CD4-positive, alpha-beta memory T cell (primary cell): ENCODE results near the gene EPHB4. TPM values are rescaled to one million over a fixed set of nuclear protein-coding genes. Genes with fewer than 3 reads are reported as not detected.
A peak's percentile ranks its signal among the peaks of the same experiment; 100 is the strongest.

ENCODE experiments used
- CTCF ChIA-PET: fragments of 350-600 bp; sonication (Branson Sonifier 250); formaldehyde crosslinking; loops from one replicate; lab custom pipeline; 2021; ENCODE audit warnings: inconsistent platforms; ENCODE audit not compliant: partially characterized antibody; lab: Charles Lee
- POLR2A ChIA-PET: fragments of 350-600 bp; sonication (Branson Sonifier 250); formaldehyde crosslinking; loops from one replicate; lab custom pipeline; 2021; ENCODE audit not compliant: partially characterized antibody; lab: Charles Lee
- DNase-seq, 5 donors: peaks; one replicate each; pipeline versions ENCODE4 v3.0.0 to v3.0.0-alpha.2; 2020 to 2022; ENCODE audit warnings: mixed read lengths in 1 of 5
- H3K27ac ChIP-seq: one replicate; pipeline ENCODE4 v1.7.0; 2013; ENCODE audit warnings: low read depth, low read length
- H3K27me3 ChIP-seq: 2 replicates; pipeline ENCODE4 v1.7.0; 2013; ENCODE audit warnings: mild to moderate bottlenecking, low read length, moderate library complexity; ENCODE audit not compliant: insufficient read depth
- H3K36me3 ChIP-seq: 2 replicates; pipeline ENCODE4 v1.7.0; 2013; ENCODE audit warnings: mild to moderate bottlenecking, low read length, moderate library complexity; ENCODE audit not compliant: insufficient read depth
- H3K4me1 ChIP-seq: 2 replicates; pipeline ENCODE4 v1.7.0; 2013; ENCODE audit warnings: mild to moderate bottlenecking, low read length, moderate library complexity; ENCODE audit not compliant: insufficient read depth
- H3K4me3 ChIP-seq, 2 donors: one replicate each; pipeline ENCODE4 v1.7.0; 2013; ENCODE audit warnings: low read length in 2 of 2, mild to moderate bottlenecking in 1 of 2
- H3K9me3 ChIP-seq, 2 donors: one replicate each; pipeline ENCODE4 v1.7.0; 2013; ENCODE audit warnings: low read length in 2 of 2, control low read depth in 1 of 2; ENCODE audit not compliant: control insufficient read depth in 1 of 2
- H3K27ac Mint-ChIP-seq, 7 donors: one replicate each; pipeline ENCODE4 v1.8.0; 2020 to 2021; ENCODE audit warnings: mixed read lengths in 7 of 7, mild to moderate bottlenecking in 6 of 7, inconsistent platforms in 3 of 7, moderate library complexity in 3 of 7
- H3K27me3 Mint-ChIP-seq, 2 donors: one replicate each; pipeline ENCODE4 v1.8.0; 2020 to 2021; ENCODE audit warnings: mixed read lengths in 2 of 2
- H3K36me3 Mint-ChIP-seq, 2 donors: one replicate each; pipeline ENCODE4 v1.8.0; 2020 to 2021; ENCODE audit warnings: mixed read lengths in 2 of 2, inconsistent platforms in 1 of 2, mild to moderate bottlenecking in 1 of 2
- H3K4me1 Mint-ChIP-seq, 4 donors: one replicate each; pipeline ENCODE4 v1.8.0; 2020 to 2021; ENCODE audit warnings: mixed read lengths in 4 of 4, mild to moderate bottlenecking in 1 of 4
- H3K4me3 Mint-ChIP-seq, 8 donors: one replicate each; pipeline ENCODE4 v1.8.0; 2020 to 2021; ENCODE audit warnings: mixed read lengths in 8 of 8, mild to moderate bottlenecking in 7 of 8, moderate library complexity in 6 of 8, inconsistent platforms in 3 of 8
- H3K9me3 Mint-ChIP-seq, 8 donors: one replicate each; pipeline ENCODE4 v1.8.0; 2020 to 2021; ENCODE audit warnings: mixed read lengths in 8 of 8, mild to moderate bottlenecking in 5 of 8, inconsistent platforms in 3 of 8, moderate library complexity in 1 of 8
- intact Hi-C: fragments of 100-400 bp; cut with micrococcal nuclease; formaldehyde crosslinking; loops from one replicate; pipeline ENCODE4 v1.15.1; 2023
- polyA plus RNA-seq, 2 donors: library from polyadenylated mRNA; unstranded; fragments of 300-500 nt; fragmentation: Illumina TruSeq; gene quantifications; one replicate each; pipeline ENCODE4 v1.2.3, GENCODE V29; 2021
- total RNA-seq, 2 experiments: library from RNA; stranded (reverse); gene quantifications; one replicate each; pipeline ENCODE4 v1.2.3, GENCODE V29; 2021

The EPHB4 gene
- total and polyA plus RNA-seq, 4 experiments from 2014 or later = 0.08 to 5.2 (median 3.3) TPM; not detected in 1

DNA sequence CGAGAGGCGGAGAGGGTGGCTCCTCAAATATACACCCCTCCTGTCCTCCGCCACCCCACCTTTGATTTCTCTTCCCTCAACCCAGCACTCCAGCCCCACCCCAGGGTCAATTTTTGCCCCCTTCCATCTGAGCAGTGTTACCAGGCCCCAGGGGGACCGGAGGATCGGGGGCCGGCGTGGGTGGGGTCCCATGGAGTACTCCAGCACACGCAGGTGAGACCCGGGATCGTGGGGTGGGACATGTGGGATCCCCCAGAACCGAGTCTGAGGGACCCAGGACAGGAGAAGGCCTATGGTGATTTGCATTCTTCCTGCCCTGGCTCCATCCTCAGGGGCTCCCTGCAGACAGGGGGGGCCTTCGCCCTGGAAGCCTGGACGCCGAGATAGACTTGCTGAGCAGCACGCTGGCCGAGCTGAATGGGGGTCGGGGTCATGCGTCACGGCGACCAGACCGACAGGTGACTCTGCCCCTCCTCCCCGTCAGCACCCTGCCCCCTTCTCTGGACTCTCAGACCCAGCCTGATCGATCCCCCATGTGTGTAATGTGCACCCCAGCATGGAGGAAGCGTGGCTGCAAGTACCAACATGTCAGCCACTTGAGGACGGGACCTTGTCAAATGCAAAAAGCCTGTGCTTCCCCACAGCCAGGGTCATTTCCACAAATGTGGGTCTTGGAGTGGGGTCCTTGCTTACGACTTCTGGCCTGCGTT lies 40.6 kb upstream of the EPHB4 start:
- ChIA-PET POLR2A (no interaction called here), CTCF (interaction anchor here (1.3 kb wide), 1 partner anchor 16 kb away, joined by 5 read pairs; the partner anchor contains the start of gene SLC12A9)
- peak overlapping the region; percentile 59 to 89 (median 81) for H3K27ac Mint-ChIP-seq
- peaks cover 10% of the 10 kb centered on the region for H3K4me1 ChIP-seq
- no peaks in the 10 kb centered on the region for H3K9me3 Mint-ChIP-seq
- H3K4me3 Mint-ChIP-seq = peak overlapping the region; percentile 43 to 78 (median 69)
- intact Hi-C loops = no loop called here
- no peaks in the 10 kb centered on the region for H3K27me3 ChIP-seq
- H3K36me3 ChIP-seq = peaks cover 4% of the 10 kb centered on the region
- no peak for DNase-seq
- H3K9me3 ChIP-seq = no peaks in the 10 kb centered on the region
- H3K36me3 Mint-ChIP-seq = peaks cover 4 to 25% of the 10 kb centered on the region in 2 donors
- peak overlapping the region; percentile 66 for H3K27ac ChIP-seq
- H3K27me3 Mint-ChIP-seq = no peaks in the 10 kb centered on the region
- H3K4me1 Mint-ChIP-seq = peaks cover 3 to 19% (median 6%) of the 10 kb centered on the region in 4 donors
- H3K4me3 ChIP-seq = peak overlapping the region in 1 of 2 donors; percentile 58

DNA sequence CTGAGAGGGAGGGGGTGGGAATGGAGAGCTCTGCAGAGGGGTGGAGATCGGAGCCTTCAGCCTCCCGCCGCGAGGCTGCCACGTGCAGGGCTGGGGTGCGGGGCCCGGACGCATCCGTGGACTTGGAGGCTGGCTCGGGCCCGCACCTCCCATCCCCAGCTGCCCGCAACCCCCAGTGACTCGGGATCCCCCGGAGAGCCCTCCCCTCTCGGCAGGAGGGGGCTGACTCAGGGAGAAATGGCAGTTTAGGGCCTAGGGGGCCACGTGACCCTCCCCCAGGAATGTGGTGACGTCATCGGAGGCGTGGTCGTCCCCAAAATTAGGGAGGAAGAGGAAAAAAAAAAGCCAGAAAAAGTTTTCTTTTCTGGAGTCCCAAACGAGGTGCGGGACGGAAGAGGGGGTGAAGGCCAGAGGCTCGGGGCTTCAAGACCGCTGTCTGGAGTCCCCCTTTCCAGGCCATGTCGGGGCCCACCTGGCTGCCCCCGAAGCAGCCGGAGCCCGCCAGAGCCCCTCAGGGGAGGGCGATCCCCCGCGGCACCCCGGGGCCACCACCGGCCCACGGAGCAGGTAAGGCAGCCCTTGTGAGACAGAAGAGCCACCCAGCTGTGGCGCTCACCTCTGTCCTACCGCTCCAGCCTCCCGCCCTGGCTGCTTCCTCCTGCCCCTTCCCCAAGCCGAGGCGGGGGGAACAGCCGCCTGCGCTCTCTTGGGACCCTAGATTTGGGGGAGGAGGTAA lies 39.9 kb upstream of the EPHB4 start, which contains the start of gene TRIP6:
TRIP6 (plus strand) TSS at position 348 of the 736 bp plus-strand sequence; CDS start at position 459, 111 bp downstream.
- Histone ChIP-seq H3K36me3 (peaks cover 4% of the 10 kb centered on the region), H3K27me3 (no peaks in the 10 kb centered on the region), H3K9me3 (no peaks in the 10 kb centered on the region), H3K27ac (peak within 1 kb of the TSS; percentile 66), H3K4me1 (peaks cover 10% of the 10 kb centered on the region), H3K4me3 (peak within 1 kb of the TSS in 1 of 2 donors; percentile 58)
- Mint-ChIP-seq H3K9me3 (no peaks in the 10 kb centered on the region), H3K36me3 (peaks cover 8 to 28% of the 10 kb centered on the region in 2 donors), H3K4me3 (peak within 1 kb of the TSS; percentile 78 to 87 (median 85)), H3K4me1 (peaks cover 3 to 19% (median 6%) of the 10 kb centered on the region in 4 donors), H3K27ac (peak within 1 kb of the TSS; percentile 64 to 93 (median 92)), H3K27me3 (no peaks in the 10 kb centered on the region)
- intact Hi-C loops = no loop called here
- ChIA-PET CTCF (interaction anchor here (1.3 kb wide), 1 partner anchor 15 kb away, joined by 5 read pairs; the partner anchor contains the start of gene SLC12A9), POLR2A (interaction anchor here (0.7 to 1.1 kb wide), 4 partner anchors 8 to 22 kb away, joined by 3 to 5 read pairs (median 3); partner anchors contain the start of genes SRRT and UFSP1)
- DNase-seq = peak in 3 of 5 donors; percentile 22 to 60 (median 39)

DNA sequence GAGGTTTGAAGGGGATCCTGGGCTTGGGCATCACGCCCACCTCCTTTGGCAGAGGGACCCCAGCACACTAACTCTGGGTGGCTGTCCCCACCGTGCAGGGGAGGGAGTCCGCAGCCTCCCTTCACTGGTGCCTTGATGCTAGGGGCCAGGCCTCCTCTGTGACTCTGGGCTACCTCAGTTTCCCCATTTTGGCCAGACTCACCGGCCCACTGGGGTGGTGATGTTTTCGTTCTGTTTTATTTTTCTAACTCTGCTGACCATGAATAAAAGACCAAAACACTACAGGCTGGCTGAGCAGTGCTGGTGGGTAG lies 39.4 kb upstream of the EPHB4 start:
- peaks cover 10% of the 10 kb centered on the region for H3K4me1 ChIP-seq

DNA sequence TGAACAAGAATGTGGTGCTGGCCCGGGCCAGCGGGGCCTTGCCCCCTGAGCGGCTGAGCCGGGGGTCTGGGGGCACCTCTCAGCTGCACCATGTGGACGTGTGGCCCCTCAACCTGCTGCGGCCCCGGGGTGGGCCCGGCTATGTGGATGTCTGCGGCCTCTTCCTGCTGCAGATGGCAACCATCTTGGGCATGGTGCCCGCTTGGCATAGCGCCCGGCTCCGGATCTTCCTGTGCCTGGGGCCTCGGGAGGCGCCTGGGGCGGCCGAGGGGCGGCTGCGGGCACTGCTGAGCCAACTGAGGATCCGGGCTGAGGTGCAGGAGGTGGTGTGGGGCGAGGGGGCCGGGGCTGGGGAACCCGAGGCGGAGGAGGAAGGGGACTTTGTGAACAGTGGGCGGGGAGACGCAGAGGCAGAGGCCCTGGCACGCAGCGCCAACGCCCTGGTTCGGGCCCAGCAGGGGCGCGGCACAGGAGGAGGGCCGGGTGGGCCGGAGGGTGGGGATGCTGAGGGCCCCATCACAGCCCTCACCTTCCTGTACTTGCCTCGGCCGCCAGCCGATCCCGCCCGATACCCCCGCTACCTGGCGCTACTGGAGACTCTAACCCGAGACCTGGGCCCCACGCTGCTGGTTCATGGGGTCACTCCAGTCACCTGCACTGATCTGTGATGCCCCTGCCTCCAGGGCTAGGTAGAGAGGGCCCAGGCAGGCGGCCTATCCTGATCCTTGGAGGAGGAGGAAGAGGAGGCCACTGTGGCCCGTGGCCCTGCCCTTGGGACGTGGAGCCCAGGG lies 38.8 kb upstream of the EPHB4 start:
- Histone ChIP-seq H3K4me3 (peak overlapping the region in 1 of 2 donors; percentile 58), H3K4me1 (peaks cover 10% of the 10 kb centered on the region), H3K9me3 (no peaks in the 10 kb centered on the region), H3K27me3 (no peaks in the 10 kb centered on the region), H3K27ac (no peak overlapping the region), H3K36me3 (peaks cover 4% of the 10 kb centered on the region)
- no peak for DNase-seq
- Mint-ChIP-seq H3K36me3 (peaks cover 7 to 35% of the 10 kb centered on the region in 2 donors), H3K9me3 (no peaks in the 10 kb centered on the region), H3K27me3 (no peaks in the 10 kb centered on the region), H3K27ac (no peak overlapping the region), H3K4me1 (peaks cover 3 to 19% (median 6%) of the 10 kb centered on the region in 4 donors), H3K4me3 (peak overlapping the region in 6 of 8 donors; percentile 77 to 87 (median 83))
- intact Hi-C loops = no loop called here
- CTCF ChIA-PET = no interaction called here
- POLR2A ChIA-PET = interaction anchor here (0.7 to 1.9 kb wide), 5 partner anchors 7 to 23 kb away, joined by 3 to 8 read pairs (median 3); partner anchors contain the start of genes SRRT and UFSP1

More for the DNA sequence above, 39.4 kb upstream of the EPHB4 start:
- H3K27me3 Mint-ChIP-seq = no peaks in the 10 kb centered on the region
- Histone ChIP-seq H3K36me3 (peaks cover 4% of the 10 kb centered on the region), H3K4me3 (peak overlapping the region in 1 of 2 donors; percentile 58), H3K27me3 (no peaks in the 10 kb centered on the region), H3K27ac (peak overlapping the region; percentile 66), H3K9me3 (no peaks in the 10 kb centered on the region)
- H3K4me3 Mint-ChIP-seq = peak overlapping the region; percentile 62 to 87 (median 83)
- intact Hi-C loops = no loop called here
- DNase-seq = no peak
- no peaks in the 10 kb centered on the region for H3K9me3 Mint-ChIP-seq
- ChIA-PET POLR2A (interaction anchor here (0.7 to 1.1 kb wide), 4 partner anchors 8 to 23 kb away, joined by 3 to 5 read pairs (median 3); partner anchors contain the start of genes SRRT and UFSP1), CTCF (interaction anchor here (1.3 kb wide), 1 partner anchor 14 kb away, joined by 5 read pairs; the partner anchor contains the start of gene SLC12A9)
- H3K36me3 Mint-ChIP-seq = peaks cover 9 to 33% of the 10 kb centered on the region in 2 donors
- peak overlapping the region in 5 of 7 donors; percentile 64 to 93 (median 83) for H3K27ac Mint-ChIP-seq
- peaks cover 3 to 19% (median 6%) of the 10 kb centered on the region in 4 donors for H3K4me1 Mint-ChIP-seq

DNA sequence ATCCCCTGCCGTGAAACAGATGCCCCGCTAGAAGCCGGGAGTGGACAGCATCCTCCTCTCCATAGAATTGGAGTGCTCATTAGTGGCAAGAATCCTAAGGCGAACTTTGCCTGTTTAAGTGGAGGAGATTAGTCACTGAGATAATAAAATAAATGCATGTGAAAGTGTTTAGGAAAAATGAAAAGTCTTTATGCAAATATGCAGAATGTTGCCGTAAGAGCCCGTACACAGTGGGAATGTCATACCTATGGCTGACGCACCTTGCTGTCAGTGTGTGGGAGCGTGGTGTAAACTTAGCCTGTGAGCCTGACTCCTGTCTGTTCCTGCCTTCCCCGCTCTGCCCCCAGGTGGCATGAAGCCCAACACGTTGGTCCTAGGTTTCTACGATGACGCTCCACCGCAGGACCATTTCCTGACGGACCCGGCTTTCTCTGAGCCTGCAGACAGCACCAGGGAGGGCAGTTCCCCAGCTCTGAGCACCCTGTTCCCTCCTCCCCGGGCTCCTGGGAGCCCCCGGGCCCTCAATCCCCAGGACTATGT lies 38.1 kb upstream of the EPHB4 start:
- CTCF ChIA-PET = interaction anchor here (1.3 kb wide), 1 partner anchor 9 kb away, joined by 3 read pairs; the partner anchor contains the start of gene SRRT
- Histone ChIP-seq H3K4me1 (peaks cover 10% of the 10 kb centered on the region), H3K27ac (no peak overlapping the region), H3K4me3 (no peak overlapping the region), H3K36me3 (peaks cover 10% of the 10 kb centered on the region), H3K27me3 (no peaks in the 10 kb centered on the region), H3K9me3 (no peaks in the 10 kb centered on the region)
- intact Hi-C loops = no loop called here
- Mint-ChIP-seq H3K27ac (peak overlapping the region in 4 of 7 donors; percentile 10 to 71 (median 40)), H3K27me3 (no peaks in the 10 kb centered on the region), H3K36me3 (peaks cover 13 to 39% of the 10 kb centered on the region in 2 donors), H3K9me3 (no peaks in the 10 kb centered on the region), H3K4me1 (peaks cover 4 to 15% (median 6%) of the 10 kb centered on the region in 4 donors), H3K4me3 (peak overlapping the region in 3 of 8 donors; percentile 39 to 72 (median 61))
- no peak for DNase-seq
- POLR2A ChIA-PET = interaction anchor here (1.5 to 2.0 kb wide), 3 partner anchors 8 to 13 kb away, joined by 4 to 8 read pairs (median 8); partner anchors contain the start of genes SLC12A9 and SRRT

DNA sequence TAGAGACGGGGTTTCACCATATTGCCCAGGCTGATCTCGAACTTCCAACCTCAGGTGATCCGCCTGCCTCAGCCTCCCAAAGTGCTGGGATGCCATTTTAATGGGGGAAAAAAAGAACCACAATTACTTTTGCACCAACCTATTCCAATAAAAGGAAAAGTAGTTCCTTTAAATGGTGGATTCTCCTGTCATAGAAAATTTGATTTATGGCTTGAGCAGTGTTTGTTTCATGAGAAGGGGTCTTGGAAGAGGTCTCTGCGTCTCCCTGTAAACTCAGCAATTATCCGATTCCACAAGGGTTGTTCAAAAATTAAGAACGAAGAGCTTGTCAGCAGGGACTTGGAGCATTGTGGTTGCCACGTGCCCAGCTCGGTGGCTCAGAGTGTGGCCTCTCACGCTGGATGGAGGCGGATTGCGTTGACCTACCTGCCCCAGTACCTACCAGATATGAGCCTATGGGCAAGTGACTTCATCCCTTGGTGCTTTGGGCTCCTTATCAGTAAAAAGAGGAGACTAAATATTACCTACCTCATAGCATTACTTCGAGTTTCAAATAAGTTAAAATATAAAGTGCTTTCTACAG lies 37.0 kb upstream of the EPHB4 start:
- POLR2A ChIA-PET = interaction anchor here (1.3 to 2.0 kb wide), 4 partner anchors 9 to 12 kb away, joined by 3 to 8 read pairs (median 6); partner anchors contain the start of genes SLC12A9 and SRRT
- H3K4me3 ChIP-seq = no peak overlapping the region
- H3K4me1 ChIP-seq = peaks cover 10% of the 10 kb centered on the region
- DNase-seq = no peak
- H3K27me3 ChIP-seq = no peaks in the 10 kb centered on the region
- no peak overlapping the region for H3K27ac ChIP-seq
- CTCF ChIA-PET = interaction anchor here (0.8 to 3.0 kb wide), 3 partner anchors 10 to 12 kb away, joined by 3 to 10 read pairs (median 3); partner anchors contain the start of genes SLC12A9 and SRRT
- Mint-ChIP-seq H3K27ac (peak overlapping the region in 1 of 7 donors; percentile 16), H3K36me3 (peaks cover 21 to 50% of the 10 kb centered on the region in 2 donors), H3K9me3 (no peaks in the 10 kb centered on the region), H3K27me3 (no peaks in the 10 kb centered on the region), H3K4me3 (no peak overlapping the region), H3K4me1 (peaks cover 4 to 15% (median 6%) of the 10 kb centered on the region in 4 donors)
- intact Hi-C loops = no loop called here
- no peaks in the 10 kb centered on the region for H3K9me3 ChIP-seq
- H3K36me3 ChIP-seq = peaks cover 13% of the 10 kb centered on the region
